Anterior cingulate cortex (tissue), 58 donors: ENCODE data around the gene EPN3.

Experiments
- DNase-seq, 58 donors: peaks; one replicate each; lab custom pipeline; 2025; lab: John Stamatoyannopoulos, UW

Gene EPN3

DNA sequence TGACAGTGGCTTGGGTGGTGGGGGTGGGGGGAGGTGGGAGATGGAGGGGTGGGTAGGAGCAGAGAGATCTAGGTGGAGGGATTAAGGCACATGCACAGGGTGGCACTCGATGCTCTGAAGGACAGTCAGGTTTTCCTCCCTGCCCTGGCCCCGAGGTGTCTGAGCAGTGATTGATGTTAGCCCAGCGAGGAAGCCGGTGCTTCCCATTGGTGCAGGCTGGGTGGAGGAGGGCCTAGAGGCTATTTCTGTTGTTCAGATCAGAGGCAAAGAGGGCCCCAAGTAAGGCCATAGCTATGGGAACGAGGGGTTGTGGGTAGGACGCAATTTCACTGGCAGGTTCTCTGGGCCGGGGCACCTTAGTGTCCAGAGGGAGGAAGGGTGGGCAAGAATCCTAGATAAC is 51.1 kb downstream of the EPN3 start:
- no peak for DNase-seq

DNA sequence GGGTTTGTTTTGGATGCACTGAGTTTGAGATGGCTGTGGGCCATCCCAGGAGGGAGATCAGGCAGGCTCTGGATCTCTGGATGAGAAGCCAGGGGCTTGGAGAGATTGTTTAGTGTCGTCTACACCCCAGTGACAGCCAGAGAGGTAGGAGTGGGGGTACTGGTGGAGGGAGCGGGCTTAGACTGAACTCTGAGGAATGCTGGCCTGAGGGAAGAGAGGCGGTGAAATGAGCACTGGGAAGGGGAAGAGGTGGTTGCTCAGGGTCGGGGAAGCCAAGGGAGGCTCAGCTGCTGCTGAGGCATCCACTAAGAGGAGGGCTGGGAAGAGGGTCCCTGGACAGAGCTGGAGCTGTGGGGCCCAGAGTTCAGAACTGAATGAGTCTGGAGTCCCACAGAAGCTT is 51.6 kb downstream of the EPN3 start:
- no peak for DNase-seq

DNA sequence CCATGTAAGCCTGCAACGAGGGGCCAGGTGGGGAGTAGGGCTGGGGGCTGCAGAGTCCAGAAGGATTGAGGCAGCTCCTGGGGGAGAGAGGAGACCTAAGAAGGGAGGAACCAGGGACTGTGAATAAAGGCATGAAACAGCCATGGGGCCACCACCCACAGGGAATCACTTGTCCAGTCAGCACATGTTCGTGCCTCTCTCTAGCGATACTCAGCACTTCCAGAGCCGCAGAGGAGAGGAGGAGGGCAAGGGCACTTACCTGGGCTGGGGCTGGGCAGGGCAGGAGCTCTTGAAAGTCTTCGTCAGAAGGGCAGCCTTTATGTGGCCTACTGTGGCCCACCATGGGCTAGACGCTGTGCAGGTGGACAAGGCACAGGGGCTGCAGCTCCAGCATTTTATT is 52.2 kb downstream of the EPN3 start:
- no peak for DNase-seq

DNA sequence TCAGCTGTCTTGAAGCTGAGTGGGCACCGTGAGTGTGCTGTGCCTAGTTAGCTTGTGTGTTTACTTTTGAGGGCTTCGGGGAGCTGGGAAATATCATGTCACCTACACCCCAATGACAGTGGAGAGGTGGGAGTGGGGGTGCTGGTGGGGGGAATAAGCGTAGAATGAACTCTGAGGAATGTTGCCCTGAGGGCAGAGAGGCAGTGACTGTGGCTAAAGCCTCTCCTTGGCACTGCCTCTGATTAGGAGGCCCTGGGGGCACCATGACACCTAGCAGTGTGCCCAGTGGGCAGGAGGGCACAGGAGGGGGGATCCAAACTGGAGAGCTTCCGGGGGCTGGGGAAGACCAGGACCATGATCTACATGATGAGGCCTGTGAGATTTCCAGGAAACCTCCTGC is 52.8 kb downstream of the EPN3 start:
- DNase-seq = no peak

DNA sequence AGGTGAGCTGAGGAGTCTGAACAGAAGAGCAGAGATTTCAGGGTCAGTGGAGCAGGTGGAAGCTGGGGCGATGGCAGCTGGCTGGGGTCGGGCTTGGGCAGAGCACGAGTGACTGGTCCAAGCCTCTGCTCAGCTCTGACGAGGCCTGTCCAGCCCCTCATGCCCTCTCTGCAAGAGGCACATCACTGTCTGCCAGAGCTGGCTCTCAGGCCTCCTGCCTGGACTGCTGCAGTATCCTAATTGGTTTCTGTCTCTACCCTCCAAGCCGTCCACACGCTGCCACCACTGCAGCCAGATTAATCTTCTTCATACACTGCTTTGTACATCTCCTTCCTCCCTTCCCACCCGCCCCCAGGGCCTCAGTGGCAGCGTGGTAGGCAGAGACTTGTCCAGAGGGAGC is 53.4 kb downstream of the EPN3 start:
- no peak for DNase-seq

DNA sequence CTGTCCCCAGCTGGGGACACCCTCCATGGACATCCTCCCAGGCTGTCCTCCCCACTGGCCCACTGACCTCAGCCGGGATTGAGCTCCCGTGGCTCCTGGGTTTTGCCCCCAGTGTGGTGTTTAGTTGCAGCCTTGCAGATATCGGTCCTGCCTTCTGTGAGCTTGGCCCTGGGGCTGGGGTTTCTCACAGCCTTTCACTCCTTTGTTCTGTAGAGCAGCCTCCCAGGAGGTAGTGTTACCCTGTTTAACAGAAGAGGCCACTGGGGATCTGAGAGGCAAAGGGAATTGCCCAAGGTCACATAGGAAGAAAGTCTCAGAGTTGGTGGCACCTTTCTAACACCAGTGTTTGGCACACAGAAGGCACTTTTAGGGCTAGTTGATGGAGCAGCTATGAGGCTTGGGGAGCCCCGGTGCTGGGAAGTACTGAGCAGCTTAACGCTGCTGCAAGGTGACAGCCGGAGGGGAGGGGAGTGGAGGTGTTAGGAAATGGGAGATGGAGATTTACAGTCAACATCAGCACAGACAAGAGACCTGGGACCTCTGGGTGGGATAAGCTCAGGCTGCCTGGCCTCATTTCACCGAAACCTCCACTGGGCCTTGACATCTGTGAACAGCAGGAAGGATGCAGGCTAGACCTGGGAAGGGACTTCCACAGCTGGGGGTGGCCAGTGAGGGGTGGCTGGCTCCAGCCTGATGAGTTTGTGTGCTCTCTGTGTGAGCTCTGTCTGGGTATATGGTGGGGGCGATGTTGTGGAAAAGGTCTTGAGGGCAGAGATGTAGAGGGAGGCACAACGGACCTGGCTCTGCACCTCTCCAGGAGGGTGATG is 54.1 kb downstream of the EPN3 start:
- DNase-seq = no peak

DNA sequence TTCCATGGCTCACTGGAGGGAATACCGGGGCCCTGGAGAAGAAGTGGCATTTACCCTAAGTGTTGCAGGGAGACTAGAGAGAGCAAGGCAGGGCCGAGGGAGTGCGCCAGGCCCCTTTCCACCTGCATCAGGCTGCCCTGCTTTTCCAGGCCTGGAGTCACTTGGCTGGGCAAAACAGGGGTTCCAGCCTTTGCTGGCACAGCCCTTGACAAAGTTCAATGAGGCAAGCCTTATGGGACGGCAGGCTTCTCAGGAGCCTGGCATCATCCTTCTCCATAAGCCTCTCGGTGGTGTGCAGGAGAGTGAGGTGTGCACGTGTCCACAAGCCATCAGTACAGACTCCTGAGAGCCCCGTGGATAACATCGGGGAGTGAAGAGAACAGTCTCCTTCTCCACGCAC is 55.0 kb downstream of the EPN3 start:
- no peak for DNase-seq

DNA sequence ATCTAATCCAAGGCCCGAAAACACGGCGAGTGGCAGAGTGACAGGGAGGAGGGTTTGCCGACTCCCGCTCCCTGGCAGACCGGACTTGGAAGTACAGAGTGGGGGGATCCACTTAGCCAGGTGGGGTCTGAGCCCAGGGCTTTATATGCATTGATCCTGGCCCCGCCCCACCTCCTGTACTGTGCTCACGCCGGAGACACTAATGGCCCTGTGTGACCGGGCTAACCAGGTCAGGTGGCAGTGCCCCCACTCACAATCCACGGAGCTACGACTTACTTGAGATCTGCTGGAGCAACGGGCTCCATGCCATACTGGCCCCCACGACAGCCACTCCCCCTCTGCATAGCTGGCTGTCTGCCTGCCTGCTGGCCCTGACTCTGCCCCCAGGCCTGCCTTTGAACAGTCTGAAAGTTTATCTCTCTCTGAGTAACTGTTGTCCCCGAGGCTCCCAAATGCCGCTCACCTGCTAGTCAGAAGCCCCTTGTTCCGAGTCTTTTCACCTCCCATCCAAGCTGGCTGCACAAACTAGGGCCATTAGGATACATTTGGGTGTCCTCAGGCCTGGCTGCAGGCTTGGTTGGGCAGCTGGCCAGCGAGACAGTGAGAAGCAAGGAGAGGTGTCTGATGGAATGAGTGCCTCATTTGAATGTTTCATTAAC is 56.0 kb downstream of the EPN3 start:
- peak in 1 of 58 donors; percentile 8 for DNase-seq

DNA sequence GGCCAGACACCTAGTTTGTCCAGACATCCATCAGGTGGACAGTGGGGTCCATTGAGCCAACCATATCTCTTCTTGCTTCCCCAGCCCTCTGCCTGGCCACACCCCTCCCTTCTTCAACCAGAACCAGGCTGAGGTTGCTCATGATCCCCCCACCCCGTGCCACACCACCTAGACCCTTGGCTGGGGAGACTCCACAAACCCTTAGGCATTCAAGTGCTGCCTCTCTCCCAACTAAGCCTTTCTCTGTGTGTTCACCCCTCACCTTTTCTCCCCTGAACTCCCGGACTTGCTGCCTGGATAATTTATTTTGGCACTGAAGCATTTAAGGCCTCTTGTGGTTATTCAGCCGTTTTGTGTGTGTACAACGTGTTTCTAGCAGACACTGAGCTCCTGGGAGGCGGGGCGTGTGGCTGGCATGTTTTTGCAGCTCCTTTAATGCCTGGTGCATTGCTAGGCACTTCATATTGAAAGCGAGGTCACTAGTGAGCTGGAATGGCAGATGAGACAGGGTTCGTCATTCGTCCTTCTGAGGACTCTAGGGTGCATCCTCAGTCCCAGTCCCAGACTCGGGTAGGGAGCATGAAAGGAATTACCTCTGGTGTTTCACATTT is 56.7 kb downstream of the EPN3 start:
- peak in 2 of 58 donors; percentile 20 to 33 for DNase-seq

DNA sequence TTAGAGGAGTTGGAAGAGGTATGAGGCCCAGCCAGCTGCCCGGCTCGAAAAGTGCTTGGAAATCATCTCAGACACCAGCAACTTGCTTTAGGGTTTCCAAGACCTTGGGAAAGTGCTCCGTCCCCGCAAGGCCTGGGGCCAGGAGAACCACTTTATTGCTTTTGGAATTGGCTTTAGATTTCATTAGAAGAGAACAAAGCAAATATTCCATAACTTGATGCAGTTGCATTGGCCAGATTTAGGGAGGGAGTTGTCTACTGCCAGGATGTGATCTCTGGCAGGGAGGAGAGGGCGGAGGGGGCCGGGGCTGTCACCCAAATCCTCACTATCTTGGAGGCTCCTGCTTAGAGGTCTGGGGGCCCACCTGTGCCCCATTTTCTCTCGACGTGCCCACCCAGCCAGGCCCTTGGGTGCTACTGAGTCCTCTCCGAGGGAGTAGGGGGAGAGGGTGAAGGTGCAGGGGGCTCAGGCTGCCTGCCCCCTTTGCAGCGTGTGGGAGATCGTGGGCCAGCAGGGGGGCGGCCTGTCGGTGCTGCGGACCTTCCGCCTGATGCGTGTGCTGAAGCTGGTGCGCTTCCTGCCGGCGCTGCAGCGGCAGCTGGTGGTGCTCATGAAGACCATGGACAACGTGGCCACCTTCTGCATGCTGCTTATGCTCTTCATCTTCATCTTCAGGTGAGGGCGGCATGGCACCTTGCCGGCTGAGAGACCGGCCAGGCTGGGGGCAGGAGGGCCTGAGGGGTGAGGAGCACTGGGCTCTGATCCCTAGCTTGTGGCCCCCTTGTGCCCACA is 58.6 kb downstream of the EPN3 start:
- no peak for DNase-seq

DNA sequence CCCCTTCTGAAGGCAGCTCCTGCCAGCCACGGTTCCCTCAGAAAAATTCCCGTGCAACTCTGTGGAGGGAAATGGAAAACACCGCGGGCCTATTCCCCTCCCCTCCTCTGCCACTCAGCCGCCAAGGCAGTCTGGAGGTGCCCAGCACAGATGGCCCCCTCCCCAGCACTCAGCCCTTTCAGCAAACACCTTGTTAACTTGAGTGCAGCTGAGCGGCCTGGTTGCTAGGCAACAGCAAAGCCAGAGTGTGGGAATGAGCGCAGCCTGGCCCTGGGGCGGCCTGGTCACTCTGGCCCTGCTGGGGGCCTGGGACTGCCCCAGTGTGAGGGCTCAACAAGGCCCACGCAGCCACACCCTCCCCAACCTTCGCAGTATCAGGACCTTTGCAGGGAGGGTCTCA is 60.8 kb downstream of the EPN3 start:
- peak in 3 of 58 donors; percentile 14 to 28 (median 22) for DNase-seq
